ENCODE data around the gene TMEM175. TPM values are rescaled to one million over a fixed set of nuclear protein-coding genes. Genes with fewer than 3 reads are reported as not detected.

Gene TMEM175
- total and polyA plus RNA-seq, 2 experiments from 2014 or later = 31.2 to 36.5 TPM

DNA sequence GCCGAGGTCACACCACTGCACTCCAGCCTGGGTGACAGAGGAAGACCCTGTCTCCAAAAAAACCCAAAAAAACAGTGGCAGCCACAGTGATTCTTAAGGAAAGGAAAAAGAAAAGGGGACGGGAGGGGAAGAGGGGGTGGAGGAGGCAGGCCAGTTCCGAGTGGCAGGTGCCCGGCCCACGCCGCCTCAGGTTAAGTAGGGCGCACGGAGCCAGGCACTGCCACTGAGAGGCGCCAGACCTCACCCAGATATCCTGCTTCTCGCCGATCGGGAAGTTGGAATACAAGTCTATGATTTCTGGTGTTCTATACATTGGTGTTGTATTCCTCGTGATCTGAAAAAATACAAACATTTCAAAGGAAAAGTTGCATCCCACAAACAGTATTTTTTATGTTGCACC, 36.0 kb upstream of the TMEM175 start:
- H3K9me2 ChIP-seq (ENCODE audit: insufficient read depth) = no peaks in the 10 kb centered on the region
- peaks cover 20% of the 10 kb centered on the region; the same call in 1 of the 2 replicates for H3K79me2 ChIP-seq (ENCODE audit: insufficient read depth)
- H4K20me1 ChIP-seq (ENCODE audit: insufficient read depth) = no peaks in the 10 kb centered on the region
- H3K9me3 ChIP-seq (ENCODE audit: low read depth) = no peaks in the 10 kb centered on the region
- H3K36me3 ChIP-seq (ENCODE audit: low read depth) = no peaks in the 10 kb centered on the region; the same call in 1 of the 2 replicates
- H3K4me1 ChIP-seq (ENCODE audit: insufficient read depth) = no peaks in the 10 kb centered on the region
- H3K27me3 ChIP-seq (replicated peaks; ENCODE audit: insufficient read depth) = no peaks in the 10 kb centered on the region
- no peak overlapping the region for H3K9ac ChIP-seq
- H3F3A ChIP-seq (ENCODE audit: insufficient read depth) = no peaks in the 10 kb centered on the region
- TF ChIP-seq EZH2phosphoT487 (IDR thresholded peaks at IDR 0.05; ENCODE audit: insufficient read depth, low read depth) (no peak), EZH2 (IDR thresholded peaks at IDR 0.05; ENCODE audit: insufficient read depth, poor library complexity, severe bottlenecking) (no peak)
- in situ Hi-C loops (cut with MboI) = no loop called here
- H3K4me3 ChIP-seq = no peak overlapping the region
- H3K27ac ChIP-seq = no peak overlapping the region
- DNase-seq = no peak
- WGBS, 2 experiments (ENCODE audit: low coverage in 1 of 2, low lambda C conversion rate in 2 of 2, missing lambda C conversion rate in 2 of 2) = 94 to 96% methylated on average over 10 to 13 of the region's 13 CpGs
- H2AFZ ChIP-seq = no peak overlapping the region
- no peak overlapping the region for H3K4me2 ChIP-seq (ENCODE audit: unreplicated experiment)

DNA sequence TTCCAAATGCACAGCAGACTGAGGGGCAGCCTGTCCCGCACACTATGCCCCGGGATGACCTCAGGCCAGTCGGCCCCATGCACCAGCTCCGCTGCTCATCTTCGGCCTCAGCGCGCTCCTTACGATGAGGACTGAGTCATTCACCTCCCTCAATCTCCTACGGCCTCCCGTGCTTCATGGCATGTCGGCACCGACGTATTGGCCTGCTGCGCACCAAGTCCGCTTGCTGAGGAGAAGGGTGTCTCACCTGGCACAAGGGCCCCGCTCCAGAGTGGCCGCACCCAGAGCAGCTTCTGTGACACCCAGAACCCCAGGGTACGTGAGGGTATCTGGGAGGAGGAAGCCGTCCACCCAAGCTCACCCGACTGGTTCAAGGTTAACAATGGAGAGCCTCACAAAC, 35.6 kb upstream of the TMEM175 start:
- no peaks in the 10 kb centered on the region for H3K9me2 ChIP-seq (ENCODE audit: insufficient read depth)

DNA sequence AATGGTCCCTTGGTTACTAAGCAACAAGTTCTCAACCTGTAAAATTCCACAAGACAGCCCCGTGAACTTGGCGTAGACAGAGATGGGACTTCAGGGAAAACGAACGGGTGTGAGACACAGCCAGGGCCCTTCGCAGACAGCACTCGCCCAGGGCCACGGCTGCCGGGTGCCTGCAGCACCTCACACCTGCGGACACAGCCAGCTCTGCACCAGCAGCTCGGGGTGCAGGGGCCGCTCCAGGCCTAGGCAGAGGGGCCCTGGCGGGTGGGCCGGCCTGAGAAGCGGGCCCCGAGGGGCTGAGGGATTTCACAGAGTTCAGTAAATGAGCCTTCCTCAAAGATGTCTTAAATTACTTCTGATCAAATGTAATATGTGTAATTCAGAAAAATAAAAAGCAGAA, 34.1 kb upstream of the TMEM175 start:
- 93 to 98% methylated on average over 15 of the region's 15 CpGs for WGBS, 2 experiments (ENCODE audit: low coverage in 1 of 2, low lambda C conversion rate in 2 of 2, missing lambda C conversion rate in 2 of 2)
- no peak overlapping the region for H3K4me2 ChIP-seq (ENCODE audit: unreplicated experiment)
- H4K20me1 ChIP-seq (ENCODE audit: insufficient read depth) = no peaks in the 10 kb centered on the region
- peaks cover 31% of the 10 kb centered on the region; the same call in 1 of the 2 replicates for H3K79me2 ChIP-seq (ENCODE audit: insufficient read depth)
- H2AFZ ChIP-seq = no peak overlapping the region
- no peaks in the 10 kb centered on the region; the same call in 1 of the 2 replicates for H3K36me3 ChIP-seq (ENCODE audit: low read depth)
- in situ Hi-C loops (cut with MboI) = no loop called here
- no peaks in the 10 kb centered on the region for H3K9me3 ChIP-seq (ENCODE audit: low read depth)
- no peaks in the 10 kb centered on the region for H3F3A ChIP-seq (ENCODE audit: insufficient read depth)
- H3K9me2 ChIP-seq (ENCODE audit: insufficient read depth) = no peaks in the 10 kb centered on the region
- H3K4me1 ChIP-seq (ENCODE audit: insufficient read depth) = no peaks in the 10 kb centered on the region
- DNase-seq = no peak
- no peaks in the 10 kb centered on the region for H3K27me3 ChIP-seq (replicated peaks; ENCODE audit: insufficient read depth)
- TF ChIP-seq EZH2 (IDR thresholded peaks at IDR 0.05; ENCODE audit: insufficient read depth, poor library complexity, severe bottlenecking) (no peak), EZH2phosphoT487 (IDR thresholded peaks at IDR 0.05; ENCODE audit: insufficient read depth, low read depth) (no peak)
- no peak overlapping the region for H3K4me3 ChIP-seq
- H3K9ac ChIP-seq = no peak overlapping the region
- no peak overlapping the region for H3K27ac ChIP-seq

More for the DNA sequence above, 35.6 kb upstream of the TMEM175 start:
- Histone ChIP-seq H3K4me1 (ENCODE audit: insufficient read depth) (no peaks in the 10 kb centered on the region), H3K9ac (no peak overlapping the region), H3K4me2 (ENCODE audit: unreplicated experiment) (no peak overlapping the region), H3F3A (ENCODE audit: insufficient read depth) (no peaks in the 10 kb centered on the region), H3K27me3 (replicated peaks; ENCODE audit: insufficient read depth) (no peaks in the 10 kb centered on the region), H2AFZ (no peak overlapping the region), H4K20me1 (ENCODE audit: insufficient read depth) (no peaks in the 10 kb centered on the region), H3K9me3 (ENCODE audit: low read depth) (no peaks in the 10 kb centered on the region), H3K36me3 (ENCODE audit: low read depth) (no peaks in the 10 kb centered on the region; the same call in 1 of the 2 replicates), H3K79me2 (ENCODE audit: insufficient read depth) (peaks cover 24% of the 10 kb centered on the region; the same call in 1 of the 2 replicates), H3K27ac (no peak overlapping the region), H3K4me3 (no peak overlapping the region)
- DNase-seq = no peak
- 94 to 95% methylated on average over 20 of the region's 20 CpGs for WGBS, 2 experiments (ENCODE audit: low coverage in 1 of 2, low lambda C conversion rate in 2 of 2, missing lambda C conversion rate in 2 of 2)
- in situ Hi-C loops (cut with MboI) = no loop called here
- no peak for TF ChIP-seq EZH2phosphoT487 (IDR thresholded peaks at IDR 0.05; ENCODE audit: insufficient read depth, low read depth)
- TF ChIP-seq EZH2 (IDR thresholded peaks at IDR 0.05; ENCODE audit: insufficient read depth, poor library complexity, severe bottlenecking) = no peak

DNA sequence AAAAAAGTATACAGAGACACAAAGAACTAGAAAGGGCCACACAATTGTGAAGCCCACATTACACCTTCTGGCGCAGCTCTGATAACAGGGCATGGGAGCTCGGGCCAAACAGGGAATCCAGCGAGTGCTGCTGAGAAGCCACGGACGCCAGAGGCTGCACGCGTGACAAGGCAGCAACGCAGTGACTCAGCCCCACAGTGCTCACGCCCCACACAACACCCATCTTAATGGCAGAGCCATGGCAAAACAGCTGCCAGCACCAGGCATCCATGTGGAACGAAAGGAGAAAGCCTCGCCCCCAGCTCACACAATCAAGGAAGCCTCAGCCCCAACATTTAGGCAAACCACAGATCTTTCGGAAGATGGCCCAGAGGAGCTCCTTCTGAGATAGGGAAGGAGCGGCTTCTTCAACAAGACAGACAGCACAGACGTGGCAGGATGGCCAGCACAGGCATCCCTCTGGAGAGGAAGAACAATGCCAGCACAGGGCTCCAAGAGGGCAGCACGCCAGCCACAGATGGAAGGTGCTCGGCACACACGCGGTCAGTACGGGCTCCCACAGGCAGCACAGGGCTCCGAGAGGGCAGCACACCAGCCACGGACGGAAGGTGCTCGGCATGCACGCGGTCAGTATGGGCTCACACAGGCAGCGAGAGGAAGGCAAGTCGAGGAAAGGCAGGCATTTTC, 33.2 kb upstream of the TMEM175 start:
- Histone ChIP-seq H3K9me3 (ENCODE audit: low read depth) (no peaks in the 10 kb centered on the region), H4K20me1 (ENCODE audit: insufficient read depth) (no peaks in the 10 kb centered on the region), H3K4me2 (ENCODE audit: unreplicated experiment) (no peak overlapping the region), H3K9ac (no peak overlapping the region), H3K4me3 (no peak overlapping the region), H2AFZ (no peak overlapping the region), H3K4me1 (ENCODE audit: insufficient read depth) (no peaks in the 10 kb centered on the region), H3K79me2 (ENCODE audit: insufficient read depth) (peaks cover 31% of the 10 kb centered on the region; the same call in 1 of the 2 replicates), H3K27me3 (replicated peaks; ENCODE audit: insufficient read depth) (no peaks in the 10 kb centered on the region), H3K27ac (no peak overlapping the region), H3K36me3 (ENCODE audit: low read depth) (no peaks in the 10 kb centered on the region; the same call in 1 of the 2 replicates), H3F3A (ENCODE audit: insufficient read depth) (no peaks in the 10 kb centered on the region), H3K9me2 (ENCODE audit: insufficient read depth) (no peaks in the 10 kb centered on the region)
- in situ Hi-C loops (cut with MboI) = no loop called here
- 88 to 90% methylated on average over 27 of the region's 27 CpGs for WGBS, 2 experiments (ENCODE audit: low coverage in 1 of 2, low lambda C conversion rate in 2 of 2, missing lambda C conversion rate in 2 of 2)
- TF ChIP-seq EZH2phosphoT487 (IDR thresholded peaks at IDR 0.05; ENCODE audit: insufficient read depth, low read depth) (no peak), EZH2 (IDR thresholded peaks at IDR 0.05; ENCODE audit: insufficient read depth, poor library complexity, severe bottlenecking) (no peak)
- DNase-seq = no peak

Data from GM23248 (cell line).